ENCODE data around the gene ANKRD52.

The ANKRD52 gene

GRCh38 chr12:56258068-56258819 is at the start of gene ANKRD52:
Gene ANKRD52 (minus strand): TSS chr12:56258384. CDS start chr12:56258269, 115 bp downstream.
- H3K36me3 Mint-ChIP-seq (ENCODE audit: low read depth), result peaks cover 17% of the 10 kb centered on the region
- peak within 1 kb of the TSS; percentile 93 for H3K4me3 Mint-ChIP-seq
- H3K4me1 Mint-ChIP-seq (ENCODE audit: low read depth), result peaks cover 10% of the 10 kb centered on the region
- no peaks in the 10 kb centered on the region for H3K27me3 Mint-ChIP-seq (ENCODE audit: low read depth)
- no peaks in the 10 kb centered on the region for H3K9me3 Mint-ChIP-seq
- peak; percentile 85 for DNase-seq (ENCODE audit: low spot score)
- H3K27ac Mint-ChIP-seq, result peak within 1 kb of the TSS; percentile 86

- no peaks in the 10 kb centered on the region for H3K27me3 Mint-ChIP-seq (ENCODE audit: low read depth)
- no peak for DNase-seq (ENCODE audit: low spot score)
- H3K27ac Mint-ChIP-seq, result no peak overlapping the region
- H3K36me3 Mint-ChIP-seq (ENCODE audit: low read depth), result peaks cover 10% of the 10 kb centered on the region
- no peaks in the 10 kb centered on the region for H3K9me3 Mint-ChIP-seq
- no peak overlapping the region for H3K4me3 Mint-ChIP-seq
- H3K4me1 Mint-ChIP-seq (ENCODE audit: low read depth), result no peaks in the 10 kb centered on the region
These were observed 49.2 kb upstream of the ANKRD52 start for GRCh38 chr12:56307221-56307965.

- Mint-ChIP-seq H3K36me3 (ENCODE audit: low read depth) (peaks cover 5% of the 10 kb centered on the region), H3K9me3 (no peaks in the 10 kb centered on the region), H3K27ac (no peak overlapping the region), H3K27me3 (ENCODE audit: low read depth) (no peaks in the 10 kb centered on the region), H3K4me3 (no peak overlapping the region), H3K4me1 (ENCODE audit: low read depth) (peaks cover 15% of the 10 kb centered on the region)
- no peak for DNase-seq (ENCODE audit: low spot score)
These were observed 46.8 kb upstream of the ANKRD52 start for GRCh38 chr12:56304872-56305590.

- Mint-ChIP-seq H3K36me3 (ENCODE audit: low read depth) (no peaks in the 10 kb centered on the region), H3K9me3 (no peaks in the 10 kb centered on the region), H3K4me3 (no peak overlapping the region), H3K27ac (no peak overlapping the region), H3K4me1 (ENCODE audit: low read depth) (peaks cover 15% of the 10 kb centered on the region), H3K27me3 (ENCODE audit: low read depth) (no peaks in the 10 kb centered on the region)
- no peak for DNase-seq (ENCODE audit: low spot score)
These were observed 46.1 kb upstream of the ANKRD52 start for GRCh38 chr12:56304276-56304675.

- no peak for DNase-seq (ENCODE audit: low spot score)
- no peaks in the 10 kb centered on the region for H3K27me3 Mint-ChIP-seq (ENCODE audit: low read depth)
- peak overlapping the region; percentile 96 for H3K27ac Mint-ChIP-seq
- no peaks in the 10 kb centered on the region for H3K9me3 Mint-ChIP-seq
- H3K4me1 Mint-ChIP-seq (ENCODE audit: low read depth), result peaks cover 39% of the 10 kb centered on the region
- H3K4me3 Mint-ChIP-seq, result peak overlapping the region; percentile 98
- peaks cover 31% of the 10 kb centered on the region for H3K36me3 Mint-ChIP-seq (ENCODE audit: low read depth)
These were observed 42.7 kb upstream of the ANKRD52 start for GRCh38 chr12:56300644-56301464.

- peak; percentile 97 for DNase-seq (ENCODE audit: low spot score)
- peaks cover 39% of the 10 kb centered on the region for H3K4me1 Mint-ChIP-seq (ENCODE audit: low read depth)
- peak within 1 kb of the TSS; percentile 96 for H3K27ac Mint-ChIP-seq
- peaks cover 31% of the 10 kb centered on the region for H3K36me3 Mint-ChIP-seq (ENCODE audit: low read depth)
- no peaks in the 10 kb centered on the region for H3K27me3 Mint-ChIP-seq (ENCODE audit: low read depth)
- H3K4me3 Mint-ChIP-seq, result peak within 1 kb of the TSS; percentile 98
- H3K9me3 Mint-ChIP-seq, result no peaks in the 10 kb centered on the region
These were observed 41.9 kb upstream of the ANKRD52 start, which contains the start of gene CS for GRCh38 chr12:56299853-56300643. Gene CS (minus strand): TSS chr12:56300330. CDS start chr12:56300201, 129 bp downstream.

- peak; percentile 12 for DNase-seq (ENCODE audit: low spot score)
- Mint-ChIP-seq H3K27me3 (ENCODE audit: low read depth) (no peaks in the 10 kb centered on the region), H3K4me3 (peak overlapping the region; percentile 98), H3K27ac (peak overlapping the region; percentile 96), H3K4me1 (ENCODE audit: low read depth) (peaks cover 39% of the 10 kb centered on the region), H3K36me3 (ENCODE audit: low read depth) (peaks cover 32% of the 10 kb centered on the region), H3K9me3 (no peaks in the 10 kb centered on the region)
These were observed 41.2 kb upstream of the ANKRD52 start for GRCh38 chr12:56299308-56299852.

- Mint-ChIP-seq H3K9me3 (no peaks in the 10 kb centered on the region), H3K4me3 (peak overlapping the region; percentile 98), H3K4me1 (ENCODE audit: low read depth) (peaks cover 39% of the 10 kb centered on the region), H3K36me3 (ENCODE audit: low read depth) (peaks cover 32% of the 10 kb centered on the region), H3K27ac (peak overlapping the region; percentile 96), H3K27me3 (ENCODE audit: low read depth) (no peaks in the 10 kb centered on the region)
- no peak for DNase-seq (ENCODE audit: low spot score)
These were observed 40.6 kb upstream of the ANKRD52 start for GRCh38 chr12:56298828-56299227.

- no peak for DNase-seq (ENCODE audit: low spot score)
- peaks cover 42% of the 10 kb centered on the region for H3K4me1 Mint-ChIP-seq (ENCODE audit: low read depth)
- H3K9me3 Mint-ChIP-seq, result no peaks in the 10 kb centered on the region
- H3K4me3 Mint-ChIP-seq, result peak overlapping the region; percentile 28
- peaks cover 36% of the 10 kb centered on the region for H3K36me3 Mint-ChIP-seq (ENCODE audit: low read depth)
- no peaks in the 10 kb centered on the region for H3K27me3 Mint-ChIP-seq (ENCODE audit: low read depth)
- H3K27ac Mint-ChIP-seq, result no peak overlapping the region
These were observed 39.2 kb upstream of the ANKRD52 start for GRCh38 chr12:56297400-56297799.

- H3K27me3 Mint-ChIP-seq (ENCODE audit: low read depth), result no peaks in the 10 kb centered on the region
- peaks cover 41% of the 10 kb centered on the region for H3K36me3 Mint-ChIP-seq (ENCODE audit: low read depth)
- no peaks in the 10 kb centered on the region for H3K9me3 Mint-ChIP-seq
- peaks cover 41% of the 10 kb centered on the region for H3K4me1 Mint-ChIP-seq (ENCODE audit: low read depth)
- no peak for DNase-seq (ENCODE audit: low spot score)
- H3K4me3 Mint-ChIP-seq, result no peak overlapping the region
- no peak overlapping the region for H3K27ac Mint-ChIP-seq
These were observed 38.1 kb upstream of the ANKRD52 start for GRCh38 chr12:56296295-56296694.

- Mint-ChIP-seq H3K36me3 (ENCODE audit: low read depth) (peaks cover 49% of the 10 kb centered on the region), H3K4me3 (no peak overlapping the region), H3K9me3 (no peaks in the 10 kb centered on the region), H3K4me1 (ENCODE audit: low read depth) (peaks cover 35% of the 10 kb centered on the region), H3K27ac (no peak overlapping the region), H3K27me3 (ENCODE audit: low read depth) (no peaks in the 10 kb centered on the region)
- no peak for DNase-seq (ENCODE audit: low spot score)
These were observed 35.6 kb upstream of the ANKRD52 start for GRCh38 chr12:56293795-56294194.

- Mint-ChIP-seq H3K4me3 (no peak overlapping the region), H3K4me1 (ENCODE audit: low read depth) (peaks cover 16% of the 10 kb centered on the region), H3K27ac (no peak overlapping the region), H3K36me3 (ENCODE audit: low read depth) (peaks cover 33% of the 10 kb centered on the region), H3K27me3 (ENCODE audit: low read depth) (no peaks in the 10 kb centered on the region), H3K9me3 (no peaks in the 10 kb centered on the region)
- DNase-seq (ENCODE audit: low spot score), result no peak
These were observed 30.7 kb upstream of the ANKRD52 start for GRCh38 chr12:56288705-56289387.
